K562 (cell line): ENCODE measurements around the gene PLD1. TPM values are rescaled to one million over a fixed set of nuclear protein-coding genes. Genes with fewer than 3 reads are reported as not detected.

Experiments
- ETS2 ChIP-seq: IDR thresholded peaks from 2 replicates; pipeline ENCODE4 v1.6.1; 2016; ENCODE audit warnings: borderline replicate concordance, missing genetic modification characterization, mild to moderate bottlenecking, moderate library complexity, missing compliant biosample characterization; ENCODE audit not compliant: poor library complexity, severe bottlenecking
- KAT7 ChIP-seq: sonication (generic); formaldehyde crosslinking; IDR thresholded peaks from 2 replicates; pipeline ENCODE4 v1.8.0; 2022; ENCODE audit warnings: missing genetic modification reagents, mild to moderate bottlenecking, borderline replicate concordance
- PBX2 ChIP-seq, 2 experiments: IDR thresholded peaks in 1 of 2; conservative IDR thresholded peaks in 1 of 2; 2 replicates each; pipeline ENCODE4 v1.6.1; 2016; ENCODE audit warnings: low read depth in 2 of 2, mild to moderate bottlenecking in 1 of 2, missing compliant biosample characterization in 1 of 2, missing genetic modification characterization in 1 of 2, moderate library complexity in 1 of 2
- SIN3A ChIP-seq, 2 experiments: fragments of 150-350 bp in 1 of 2; IDR thresholded peaks; 2 replicates each; pipeline ENCODE4 v1.6.1; 2011 to 2016; ENCODE audit warnings: borderline replicate concordance in 2 of 2, low read depth in 2 of 2, low read length in 2 of 2, mild to moderate bottlenecking in 2 of 2, moderate library complexity in 2 of 2; ENCODE audit not compliant: control insufficient read depth in 1 of 2
- ZEB2 ChIP-seq: fragments of 450-650 bp; IDR thresholded peaks from 2 replicates; pipeline ENCODE4 v1.6.1; 2016
- ZNF175 ChIP-seq: fragments of 200-800 bp; sonication (Bioruptor generic); IDR thresholded peaks from 2 replicates; pipeline ENCODE4 v1.6.1; 2016; ENCODE audit warnings: low read depth, mild to moderate bottlenecking, missing genetic modification characterization, missing compliant biosample characterization
- polyA plus RNA-seq, 8 experiments: library from polyadenylated mRNA; depleted of rRNA in 4 of 8; stranded (reverse) in 5 of 8; unstranded in 3 of 8; fragments of >200 nt; fragmentation: Nextera tagmentation in 2 of 8; fragmentation: Illumina TruSeq in 1 of 8; extraction: Ambion mirVana in 2 of 8; extraction: Trizol in 1 of 8; gene quantifications; 2 replicates each; pipeline versions ENCODE4 v1.2.1 to v1.2.3, GENCODE V29; 2011 to 2014; ENCODE audit warnings: inconsistent platforms in 1 of 8, missing spikeins in 1 of 8
- total RNA-seq, 7 experiments: library from RNA; depleted of rRNA in 6 of 7; stranded (reverse); fragments of >200 nt in 6 of 7; fragmentation: Illumina TruSeq in 2 of 7; extraction: Trizol in 2 of 7; gene quantifications; 2 replicates each; pipeline versions ENCODE4 v1.2.1 to v1.2.3, GENCODE V29; 2011 to 2021; ENCODE audit warnings: low replicate concordance in 1 of 7

PLD1 gene
- total and polyA plus RNA-seq, 9 of the 15 experiments (the other 6 are each of a cell fraction or from before 2014, with no cell fraction given), result 8.4 to 26.1 (median 18.6) TPM

- TF ChIP-seq ZNF175 (CRISPR knock-in tag) (peak; percentile 67; the same call in 1 of the 2 replicates), ETS2 (tag) (no peak), PBX2 (CRISPR knock-in tag; IDR thresholded peaks at IDR 0.05; ENCODE audit: low read depth) (no peak), PBX2 (tag; conservative IDR thresholded peaks at IDR 0.05; ENCODE audit: low read depth) (no peak), ZEB2 (peak; percentile 30; the same call in 1 of the 2 replicates), KAT7 (CRISPR knock-in tag) (no peak), SIN3A (IDR thresholded peaks at IDR 0.05; ENCODE audit: borderline replicate concordance in 2 of 2, control insufficient read depth in 1 of 2, low read depth in 2 of 2, low read length in 2 of 2) (peak; percentile 61 to 75; a peak in 3 of 4 replicates)
Observed at GRCh38 chr3:171809861-171810628, at the start of gene PLD1 (continued).
